Ureter (tissue), 1 donor: Measurements from ENCODE around the gene VGLL4. TPM values are rescaled to one million over a fixed set of nuclear protein-coding genes. Genes with fewer than 3 reads are reported as not detected.

Source experiments
- DNase-seq: peaks from one replicate; pipeline ENCODE4 v3.0.0-alpha.2; 2020; ENCODE audit warnings: low spot score
- total RNA-seq: library from RNA; stranded (reverse); gene quantifications from one replicate; pipeline ENCODE4 v1.2.4, GENCODE V29; 2023
- donor health status: DM: yes; HTN: yes; CAD: no.

Gene VGLL4
- total RNA-seq, 1 donor from 2014 or later = 88.3 TPM

- DNase-seq = no peak
These were observed 92.7 kb downstream of the VGLL4 start for GRCh38 chr3:11551036-11551435.

GRCh38 chr3:11549580-11550140 lies 94.1 kb downstream of the VGLL4 start:
- no peak for DNase-seq

GRCh38 chr3:11548721-11549131 lies 95.0 kb downstream of the VGLL4 start:
- DNase-seq = no peak

GRCh38 chr3:11547498-11547897 lies 96.2 kb downstream of the VGLL4 start:
- DNase-seq = no peak

GRCh38 chr3:11546657-11547302 lies 96.9 kb downstream of the VGLL4 start:
- no peak for DNase-seq

GRCh38 chr3:11545186-11545851 lies 98.4 kb downstream of the VGLL4 start:
- no peak for DNase-seq

GRCh38 chr3:11544412-11545181 lies 99.1 kb downstream of the VGLL4 start:
- DNase-seq = no peak

GRCh38 chr3:11543948-11544387 lies 99.7 kb downstream of the VGLL4 start:
- DNase-seq = no peak

GRCh38 chr3:11543141-11543947 lies 100.4 kb downstream of the VGLL4 start:
- DNase-seq = no peak

GRCh38 chr3:11542551-11542950 lies 101.2 kb downstream of the VGLL4 start:
- no peak for DNase-seq

- no peak for DNase-seq
These were observed 102.1 kb downstream of the VGLL4 start for GRCh38 chr3:11541321-11542303.

- DNase-seq = peak; percentile 39
These were observed 104.0 kb downstream of the VGLL4 start for GRCh38 chr3:11539677-11540076.

- no peak for DNase-seq
These were observed 104.5 kb downstream of the VGLL4 start for GRCh38 chr3:11539218-11539617.

GRCh38 chr3:11538581-11538980 lies 105.1 kb downstream of the VGLL4 start:
- DNase-seq = no peak

- DNase-seq = no peak
These were observed 106.6 kb downstream of the VGLL4 start for GRCh38 chr3:11536936-11537612.

GRCh38 chr3:11536132-11536935 lies 107.4 kb downstream of the VGLL4 start:
- DNase-seq = no peak

GRCh38 chr3:11535243-11535960 lies 108.3 kb downstream of the VGLL4 start:
- no peak for DNase-seq

- DNase-seq = no peak
These were observed 109.0 kb downstream of the VGLL4 start for GRCh38 chr3:11534793-11535101.
